A549 treated with CORT108297 at 1 μM for 4 hours (cell line): ENCODE measurements around the gene ZACN. TPM values are rescaled to one million over a fixed set of nuclear protein-coding genes. Genes with fewer than 3 reads are reported as not detected.

Source experiments
- total RNA-seq: library from RNA; stranded (reverse); fragments of 200-300 nt; extraction: Qiagen RNA extraction; gene quantifications from 5 replicates; pipeline ENCODE4 v1.2.3, GENCODE V29; 2022

The ZACN gene
- total RNA-seq: 0.16 to 0.35 TPM (median 0.29 TPM) in 5 replicates

DNA sequence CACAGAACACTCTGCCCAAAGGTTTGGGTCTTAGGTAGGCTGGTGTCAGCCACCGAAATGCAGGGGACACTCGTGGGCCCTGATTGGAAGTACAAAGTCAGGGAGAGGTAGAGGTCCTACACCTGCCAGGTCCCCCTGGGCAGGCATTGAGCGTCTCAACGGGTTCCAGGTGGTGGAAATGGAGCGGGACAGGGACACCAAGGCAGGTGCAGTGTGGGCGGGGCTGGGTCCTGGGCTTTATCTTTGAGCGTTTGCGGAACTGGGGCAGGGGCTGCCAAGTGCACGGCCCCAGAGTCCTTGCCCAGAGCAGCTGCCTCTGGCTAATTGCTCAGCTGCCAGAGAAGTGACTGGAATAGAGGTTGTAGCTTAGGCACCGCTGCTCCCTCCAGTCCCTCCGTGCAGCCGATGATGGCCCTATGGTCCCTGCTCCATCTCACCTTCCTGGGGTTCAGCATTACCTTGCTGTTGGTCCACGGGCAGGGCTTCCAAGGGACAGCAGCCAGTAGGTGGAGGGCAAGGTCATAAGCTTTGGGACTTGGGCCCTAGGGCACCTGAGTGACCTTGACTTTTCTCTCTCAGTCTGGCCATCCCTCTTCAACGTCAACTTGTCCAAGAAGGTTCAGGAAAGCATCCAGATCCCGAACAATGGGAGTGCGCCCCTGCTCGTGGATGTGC lies at the start of gene ZACN:
TSS of gene ZACN (plus strand) at position 323 of the 675 bp plus-strand sequence. CDS start at position 406, 83 bp downstream.

DNA sequence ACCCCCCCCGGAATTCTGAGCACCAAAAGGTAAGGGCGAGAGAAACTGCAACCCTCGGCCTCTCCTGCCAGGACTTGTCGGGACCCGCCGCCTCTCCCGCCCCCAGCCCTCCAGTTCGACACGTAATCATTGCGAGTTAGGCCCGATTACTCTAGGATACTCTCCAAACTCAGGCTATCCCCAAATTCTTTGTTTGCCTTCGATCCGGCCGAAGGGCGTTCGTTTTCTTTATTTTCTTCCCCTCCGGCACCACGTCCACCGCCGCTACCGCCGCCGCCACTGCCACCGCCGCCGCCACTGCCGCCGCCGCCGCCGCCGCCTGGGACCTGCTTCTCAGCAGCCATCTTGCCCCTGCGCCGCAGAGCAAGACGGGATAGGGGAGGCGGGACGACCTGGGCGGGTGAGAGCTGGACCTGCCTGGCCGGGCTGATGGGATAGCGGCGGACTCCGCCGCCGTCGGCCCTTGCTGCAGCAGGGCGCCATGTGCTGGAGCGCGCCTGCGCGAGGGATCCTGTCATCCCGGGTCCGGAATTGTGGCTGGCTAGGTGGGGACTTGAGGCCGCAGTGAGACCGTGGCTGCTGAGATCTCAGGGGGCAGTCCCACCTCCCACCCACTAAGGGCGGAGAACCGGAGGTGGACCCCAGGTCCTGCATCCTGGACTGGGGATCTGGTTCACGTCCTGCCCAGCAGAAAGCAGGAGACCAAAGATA lies 6.7 kb upstream of the ZACN start, which contains the start of gene SRP68:
TSS of gene SRP68 (minus strand) at position 370 of the 711 bp plus-strand sequence. CDS start at position 344, 26 bp downstream.

GRCh38 chr17:76074390-76075363 lies 4.3 kb upstream of the ZACN start, which contains the start of gene GALR2:
TSS of gene GALR2 (plus strand) at chr17:76074781. CDS start at chr17:76074884, 103 bp downstream.

DNA sequence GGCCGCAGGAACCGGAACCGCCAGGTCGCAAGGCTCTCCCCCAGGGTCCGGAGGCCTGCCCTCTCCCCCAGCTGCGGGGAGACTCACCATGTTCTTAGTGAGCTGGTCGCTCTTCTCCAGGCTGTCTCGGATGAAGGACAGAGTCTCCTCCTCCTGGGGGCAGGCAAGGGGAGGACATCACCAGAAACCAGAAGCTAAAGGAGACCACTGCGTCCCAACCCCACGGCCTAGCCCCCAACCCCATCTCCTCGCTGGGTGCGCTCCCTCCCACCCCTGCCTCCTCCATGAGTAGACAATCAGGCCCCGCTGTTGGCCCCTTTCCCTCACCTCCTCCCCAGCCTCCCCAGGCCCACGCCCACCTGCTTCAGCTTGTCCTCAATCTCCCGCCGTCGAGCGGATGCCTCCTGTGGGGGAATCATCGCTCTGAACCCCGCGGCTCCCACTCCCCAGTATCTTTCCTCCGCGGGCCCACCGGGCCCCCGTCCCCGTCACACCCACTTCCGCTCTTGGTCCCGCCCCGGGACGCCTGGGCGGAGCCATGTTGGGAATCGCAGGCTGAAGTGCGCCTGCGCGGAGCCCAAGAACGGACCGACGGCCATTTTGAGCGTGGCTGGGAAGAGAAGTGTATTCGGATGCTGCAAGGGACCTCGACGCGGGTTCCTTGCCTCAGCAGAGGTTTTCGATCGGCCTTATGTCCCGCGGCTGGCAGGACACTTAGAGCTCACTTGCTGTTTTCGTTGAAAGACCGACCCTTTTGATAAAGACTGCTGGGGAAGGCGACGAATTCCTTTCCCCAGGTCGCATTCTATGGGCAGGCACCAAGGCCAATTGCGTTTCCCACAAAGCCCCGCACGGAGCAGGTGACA lies 24.5 kb downstream of the ZACN start, which contains the start of gene EXOC7:
TSS of gene EXOC7 (minus strand) at position 514 of the 866 bp plus-strand sequence. CDS start at position 419, 95 bp downstream.

Other genes with a start within 250 kb of the ZACN start
- 4.5 to 5.2 TPM (median 5.0 TPM) in 5 replicates for gene UNC13D, start 234.8 kb upstream of the ZACN start, total RNA-seq
- 90.8 to 108 TPM (median 95.9 TPM) in 5 replicates for gene WBP2, start 223.8 kb upstream of the ZACN start, total RNA-seq
- gene TRIM47, start 200.6 kb upstream of the ZACN start, total RNA-seq: 104 to 187 TPM (median 156 TPM) in 5 replicates
- 28.5 to 44.5 TPM (median 38.4 TPM) in 5 replicates for gene TRIM65, start 182.2 kb upstream of the ZACN start, total RNA-seq
- gene MRPL38, start 174.3 kb upstream of the ZACN start, total RNA-seq: 89.3 to 135 TPM (median 123 TPM) in 5 replicates
- gene FBF1, start 138.1 kb upstream of the ZACN start, total RNA-seq: 5.3 to 10.9 TPM (median 9.6 TPM) in 5 replicates
- 13.5 to 18.0 TPM (median 15.8 TPM) in 5 replicates for gene ACOX1, start 100.0 kb upstream of the ZACN start, total RNA-seq
- 20.9 to 27.4 TPM (median 26.0 TPM) in 5 replicates for gene TEN1, start 99.9 kb upstream of the ZACN start, total RNA-seq
- gene CDK3, start 78.3 kb upstream of the ZACN start, total RNA-seq: 3.0 to 5.5 TPM (median 5.4 TPM) in 5 replicates
- gene EVPL, start 51.9 kb upstream of the ZACN start, total RNA-seq: 12.0 to 19.5 TPM (median 18.2 TPM) in 5 replicates
- 80.7 to 88.7 TPM (median 82.3 TPM) in 5 replicates for gene SRP68, start 6.7 kb upstream of the ZACN start, total RNA-seq
- gene GALR2, start 4.4 kb upstream of the ZACN start, total RNA-seq: 0.53 to 2.2 TPM (median 1.5 TPM) in 5 replicates
- 55.3 to 69.2 TPM (median 63.5 TPM) in 5 replicates for gene EXOC7, start 24.6 kb downstream of the ZACN start, total RNA-seq
- 0.21 to 0.50 TPM (median 0.40 TPM) in 5 replicates for gene FOXJ1, start 62.1 kb downstream of the ZACN start, total RNA-seq
- gene RNF157, start 161.3 kb downstream of the ZACN start, total RNA-seq: 5.1 to 6.0 TPM (median 5.7 TPM) in 5 replicates
- gene UBALD2, start 186.2 kb downstream of the ZACN start, total RNA-seq: 43.1 to 93.0 TPM (median 88.6 TPM) in 5 replicates
- 0.83 to 1.7 TPM (median 1.2 TPM) in 5 replicates for gene QRICH2, start 229.1 kb downstream of the ZACN start, total RNA-seq